Ascending aorta (tissue), 2 donors: ENCODE measurements around the gene TWIST1. TPM values are rescaled to one million over a fixed set of nuclear protein-coding genes. Genes with fewer than 3 reads are reported as not detected.

ENCODE experiments used
- DNase-seq, 2 donors: peaks; one replicate each; pipeline ENCODE4 v3.0.0-alpha.2; 2019; ENCODE audit warnings: low spot score in 2 of 2
- H3K27ac ChIP-seq, 2 donors: fragments of 200-600 bp; sonication (generic); one replicate each; pipeline ENCODE4 v1.5.1; 2016 to 2017; ENCODE audit warnings: mild to moderate bottlenecking in 1 of 2
- H3K27me3 ChIP-seq: fragments of 200-600 bp; sonication (generic); one replicate; pipeline ENCODE4 v1.5.1; 2017
- H3K36me3 ChIP-seq, 2 donors: fragments of 200-600 bp; sonication (generic); one replicate each; pipeline ENCODE4 v1.5.1; 2016
- H3K4me1 ChIP-seq, 2 donors: fragments of 200-600 bp; sonication (generic); one replicate each; pipeline ENCODE4 v1.5.1; 2016 to 2017; ENCODE audit warnings: mild to moderate bottlenecking in 1 of 2
- H3K4me3 ChIP-seq, 2 donors: fragments of 200-600 bp; sonication (generic); one replicate each; pipeline ENCODE4 v1.5.1; 2016 to 2017; ENCODE audit warnings: mild to moderate bottlenecking in 1 of 2
- H3K9me3 ChIP-seq, 2 donors: fragments of 200-600 bp; sonication (generic); one replicate each; pipeline ENCODE4 v1.5.1; 2016
- intact Hi-C: fragments of 100-400 bp; cut with DNase I; formaldehyde crosslinking; loops from one replicate; pipeline ENCODE4 v1.15.1; 2023
- total RNA-seq: library from RNA; depleted of rRNA; stranded (reverse); fragments of >200 nt; gene quantifications from one replicate; pipeline ENCODE4 v1.1.0, GENCODE V29; 2016
- TF ChIP-seq, protein P1 (sequence below), 3 experiments: fragments of 200-600 bp in 2 of 3; fragments of 450-650 bp in 1 of 3; sonication (generic) in 2 of 3; IDR thresholded peaks; one replicate each; pipeline ENCODE4 v1.5.1; 2016 to 2019; ENCODE audit warnings: antibody characterized with exemption in 3 of 3, mild to moderate bottlenecking in 1 of 3, moderate library complexity in 1 of 3

The TWIST1 gene
- total RNA-seq, 1 donor from 2014 or later: 2.0 TPM

DNA sequence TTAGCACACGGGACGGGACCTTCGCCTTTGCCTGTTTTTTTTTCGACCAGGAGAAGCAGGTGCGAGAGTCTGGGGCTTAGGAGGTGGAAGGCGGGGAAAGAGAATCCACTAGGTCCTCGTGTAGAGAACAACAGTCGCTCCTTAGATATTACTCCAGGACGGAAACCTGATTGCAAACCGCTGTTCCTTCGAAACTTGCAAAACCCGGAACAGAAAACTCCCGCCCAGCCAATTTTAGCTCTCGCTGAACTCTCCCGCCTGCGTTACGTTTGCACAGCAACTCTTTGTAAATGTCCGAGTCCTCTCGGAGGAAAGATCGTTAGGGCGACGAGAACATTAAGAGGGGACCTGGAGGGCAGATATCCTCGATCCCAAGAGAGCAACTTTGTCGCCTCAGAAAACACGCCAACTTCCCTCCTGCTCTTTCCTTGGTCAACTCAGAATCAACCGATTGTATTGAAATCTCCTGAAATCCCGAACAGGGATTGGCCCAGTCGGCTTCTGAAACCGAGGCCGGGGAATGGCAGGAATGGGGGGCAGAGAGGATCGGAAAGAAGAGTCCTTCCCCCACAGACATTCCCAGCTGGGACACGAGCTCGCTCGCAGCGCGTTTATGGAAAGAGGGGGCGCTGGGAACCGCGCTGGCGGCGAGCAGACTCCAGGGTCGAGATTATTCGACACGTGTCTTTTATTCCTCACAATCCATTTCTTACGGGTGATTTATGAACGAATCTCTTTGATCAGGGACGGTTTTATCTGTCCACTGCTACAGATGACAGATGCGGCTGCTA lies 9.9 kb downstream of the TWIST1 start:
- peak overlapping the region; percentile 54 to 80 for H3K27ac ChIP-seq
- intact Hi-C loops: loop anchor here (5.0 kb wide), 4 partner anchors 130 to 1165 kb away; partner anchors contain the start of gene SNX13
- H3K27me3 ChIP-seq: no peaks in the 10 kb centered on the region
- TF ChIP-seq, protein P1, sequence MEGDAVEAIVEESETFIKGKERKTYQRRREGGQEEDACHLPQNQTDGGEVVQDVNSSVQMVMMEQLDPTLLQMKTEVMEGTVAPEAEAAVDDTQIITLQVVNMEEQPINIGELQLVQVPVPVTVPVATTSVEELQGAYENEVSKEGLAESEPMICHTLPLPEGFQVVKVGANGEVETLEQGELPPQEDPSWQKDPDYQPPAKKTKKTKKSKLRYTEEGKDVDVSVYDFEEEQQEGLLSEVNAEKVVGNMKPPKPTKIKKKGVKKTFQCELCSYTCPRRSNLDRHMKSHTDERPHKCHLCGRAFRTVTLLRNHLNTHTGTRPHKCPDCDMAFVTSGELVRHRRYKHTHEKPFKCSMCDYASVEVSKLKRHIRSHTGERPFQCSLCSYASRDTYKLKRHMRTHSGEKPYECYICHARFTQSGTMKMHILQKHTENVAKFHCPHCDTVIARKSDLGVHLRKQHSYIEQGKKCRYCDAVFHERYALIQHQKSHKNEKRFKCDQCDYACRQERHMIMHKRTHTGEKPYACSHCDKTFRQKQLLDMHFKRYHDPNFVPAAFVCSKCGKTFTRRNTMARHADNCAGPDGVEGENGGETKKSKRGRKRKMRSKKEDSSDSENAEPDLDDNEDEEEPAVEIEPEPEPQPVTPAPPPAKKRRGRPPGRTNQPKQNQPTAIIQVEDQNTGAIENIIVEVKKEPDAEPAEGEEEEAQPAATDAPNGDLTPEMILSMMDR (IDR thresholded peaks at IDR 0.05): no peak
- H3K36me3 ChIP-seq: no peaks in the 10 kb centered on the region
- H3K4me1 ChIP-seq: peaks cover 3 to 8% of the 10 kb centered on the region in 2 donors
- DNase-seq: peak in 1 of 2 donors; percentile 75
- peak overlapping the region; percentile 69 to 74 for H3K4me3 ChIP-seq
- no peaks in the 10 kb centered on the region for H3K9me3 ChIP-seq

DNA sequence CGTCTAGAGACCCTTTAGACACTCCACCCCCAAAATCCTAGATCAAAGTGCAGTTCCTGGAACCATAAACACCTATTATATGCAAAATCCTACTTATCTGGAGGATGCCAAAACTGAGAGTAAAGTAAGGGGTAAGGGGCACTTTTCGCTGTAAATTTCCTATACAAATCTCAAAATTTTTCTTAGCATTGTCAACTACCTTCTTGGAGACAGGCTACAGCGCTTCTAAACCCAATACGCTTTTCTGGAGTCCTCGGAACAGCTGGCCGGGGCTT lies 10.4 kb downstream of the TWIST1 start:
- Histone ChIP-seq H3K36me3 (no peaks in the 10 kb centered on the region), H3K9me3 (no peaks in the 10 kb centered on the region), H3K27me3 (no peaks in the 10 kb centered on the region), H3K27ac (peak overlapping the region; percentile 54 to 80), H3K4me1 (peaks cover 3 to 8% of the 10 kb centered on the region in 2 donors), H3K4me3 (peak overlapping the region; percentile 69 to 74)
- TF ChIP-seq, protein P1 (IDR thresholded peaks at IDR 0.05): no peak
- intact Hi-C loops: loop anchor here (5.0 kb wide), 4 partner anchors 130 to 1165 kb away; partner anchors contain the start of gene SNX13
- no peak for DNase-seq

DNA sequence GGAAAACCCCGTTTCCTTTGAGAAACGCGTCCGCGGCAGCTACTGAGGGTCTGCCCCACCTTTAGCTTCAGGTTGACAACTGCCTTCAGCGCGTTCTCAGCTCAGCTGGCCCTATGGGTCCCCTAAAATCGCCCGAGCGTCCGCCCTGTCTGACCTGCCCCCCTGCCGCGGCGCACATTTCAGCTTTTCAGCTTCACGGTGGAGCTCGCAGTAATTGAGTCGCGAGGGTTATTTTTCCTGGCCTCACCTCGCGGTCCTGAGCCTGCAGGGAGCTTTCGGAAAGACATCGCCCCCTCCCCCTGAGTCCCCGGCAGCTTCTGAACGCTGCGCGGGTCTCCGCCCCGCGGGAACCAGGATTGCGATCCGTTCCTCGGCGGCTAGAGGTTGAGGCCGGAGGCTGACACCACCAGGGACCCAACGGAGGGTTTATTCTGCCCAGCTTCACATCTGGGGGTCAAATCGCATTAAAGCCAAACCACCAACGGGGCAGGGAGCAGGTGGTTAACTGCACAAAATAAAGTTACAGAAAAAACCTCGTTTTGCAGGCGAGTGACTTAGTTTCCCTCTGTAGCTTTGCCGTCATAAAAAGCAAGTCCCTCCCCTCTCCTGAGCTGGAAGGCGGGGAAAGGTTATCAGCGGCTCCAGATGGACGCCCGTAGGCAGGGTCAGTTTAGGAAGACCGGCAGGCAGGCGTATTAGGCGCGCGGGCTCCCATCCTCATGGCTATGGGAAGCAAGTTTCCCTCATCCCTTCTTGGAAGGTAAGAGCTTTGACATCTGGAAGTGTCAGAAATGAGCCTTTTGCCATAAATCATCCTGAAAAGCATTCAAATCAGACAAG lies 11.0 kb downstream of the TWIST1 start:
- DNase-seq: no peak
- Histone ChIP-seq H3K4me3 (peak overlapping the region; percentile 69 to 74), H3K27ac (peak overlapping the region; percentile 54 to 80), H3K27me3 (no peaks in the 10 kb centered on the region), H3K36me3 (no peaks in the 10 kb centered on the region), H3K9me3 (no peaks in the 10 kb centered on the region), H3K4me1 (peaks cover 0 to 5% of the 10 kb centered on the region in 2 donors)
- intact Hi-C loops: loop anchor here (5.0 kb wide), 4 partner anchors 129 to 1164 kb away; partner anchors contain the start of gene SNX13
- TF ChIP-seq, protein P1 (IDR thresholded peaks at IDR 0.05): no peak

DNA sequence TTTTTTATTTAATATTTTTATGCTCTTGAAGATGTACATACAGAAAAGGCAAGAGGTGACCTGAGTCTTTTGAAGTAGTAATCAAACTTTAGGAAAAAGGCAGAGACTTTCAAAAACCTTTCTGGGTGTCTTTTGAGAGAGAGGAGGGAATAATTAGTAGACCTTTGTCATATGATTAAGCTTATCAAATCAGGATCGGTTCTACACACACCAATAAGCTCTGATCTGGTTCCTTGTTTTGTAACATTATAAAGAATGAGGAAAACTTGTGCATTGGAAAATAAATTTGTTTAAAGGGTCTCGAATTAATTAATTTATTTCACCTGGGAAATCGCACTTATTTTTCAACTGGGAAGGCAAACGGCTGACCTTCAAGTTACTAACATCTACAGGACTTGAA lies 11.9 kb downstream of the TWIST1 start:
- Histone ChIP-seq H3K27me3 (no peaks in the 10 kb centered on the region), H3K9me3 (no peaks in the 10 kb centered on the region), H3K36me3 (no peaks in the 10 kb centered on the region), H3K4me3 (peak overlapping the region; percentile 69 to 74), H3K4me1 (peaks cover 0 to 5% of the 10 kb centered on the region in 2 donors), H3K27ac (no peak overlapping the region)
- no peak for DNase-seq
- TF ChIP-seq, protein P1 (IDR thresholded peaks at IDR 0.05): no peak
- intact Hi-C loops: loop anchor here (5.0 kb wide), 4 partner anchors 128 to 1163 kb away; partner anchors contain the start of gene SNX13

DNA sequence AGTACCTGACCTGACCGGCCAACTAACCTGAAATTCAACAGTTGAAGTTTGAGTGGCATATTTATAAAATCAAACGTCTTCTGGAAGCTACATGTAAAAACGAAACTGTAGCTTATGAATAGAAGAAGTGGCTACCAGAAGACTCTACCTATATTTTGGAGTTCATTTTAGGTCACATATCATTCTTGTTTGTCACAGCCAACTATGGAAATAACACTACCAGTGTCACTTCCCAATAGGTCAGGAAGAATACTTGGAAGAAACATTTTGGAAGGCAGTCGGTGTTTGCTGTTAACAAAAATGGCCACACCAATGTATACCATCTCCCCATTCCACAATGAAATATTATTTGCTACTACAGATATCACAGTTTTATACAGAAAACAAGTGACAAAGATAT lies 12.6 kb downstream of the TWIST1 start:
- Histone ChIP-seq H3K27me3 (no peaks in the 10 kb centered on the region), H3K27ac (no peak overlapping the region), H3K4me1 (peaks cover 0 to 5% of the 10 kb centered on the region in 2 donors), H3K9me3 (no peaks in the 10 kb centered on the region), H3K36me3 (no peaks in the 10 kb centered on the region), H3K4me3 (no peak overlapping the region)
- DNase-seq: no peak
- intact Hi-C loops: loop anchor here (5.0 kb wide), 4 partner anchors 128 to 1163 kb away; partner anchors contain the start of gene SNX13
- TF ChIP-seq, protein P1 (IDR thresholded peaks at IDR 0.05): no peak
